ENCODE results near the gene FAM24B.
"Not testable (repeated sequence)": the region's sequence is repeated elsewhere in the genome, so short reads cannot be mapped to it uniquely, and the experiment has no call there.

Gene FAM24B

GRCh38 chr10:122879339-122880273, at the start of gene FAM24B:
FAM24B (minus strand) TSS chr10:122879581; CDS start chr10:122850515, 29,066 bp downstream.
- peak; percentile 89 for TF ChIP-seq POLR2A (IDR thresholded peaks at IDR 0.05; ENCODE audit: low read length)
- TF ChIP-seq GATA1 (IDR thresholded peaks at IDR 0.05; ENCODE audit: low read depth, low read length): no peak
- DNase-seq: peak; percentile 97 to 98

GRCh38 chr10:122915700-122916099, 36.3 kb upstream of the FAM24B start:
- TF ChIP-seq POLR2A (IDR thresholded peaks at IDR 0.05; ENCODE audit: low read length) (no peak), GATA1 (IDR thresholded peaks at IDR 0.05; ENCODE audit: low read depth, low read length) (no peak)
- no peak for DNase-seq

GRCh38 chr10:122911889-122912484, 32.6 kb upstream of the FAM24B start:
- peak; percentile 66 to 78 for DNase-seq
- no peak for TF ChIP-seq GATA1 (IDR thresholded peaks at IDR 0.05; ENCODE audit: low read depth, low read length)
- no peak for TF ChIP-seq POLR2A (IDR thresholded peaks at IDR 0.05; ENCODE audit: low read length)

- DNase-seq: no peak
- TF ChIP-seq POLR2A (IDR thresholded peaks at IDR 0.05; ENCODE audit: low read length) (no peak), GATA1 (IDR thresholded peaks at IDR 0.05; ENCODE audit: low read depth, low read length) (no peak)
These were observed 30.9 kb upstream of the FAM24B start, which contains the start of gene FAM24A for GRCh38 chr10:122910310-122910709. FAM24A (plus strand) TSS chr10:122910610; CDS start chr10:122911635, 1,025 bp downstream.

- not testable (repeated sequence) for DNase-seq
These were observed 24.5 kb upstream of the FAM24B start for GRCh38 chr10:122903861-122904260.

- no peak for TF ChIP-seq GATA1 (IDR thresholded peaks at IDR 0.05; ENCODE audit: low read depth, low read length)
- no peak for TF ChIP-seq POLR2A (IDR thresholded peaks at IDR 0.05; ENCODE audit: low read length)
- DNase-seq: peak; percentile 30 to 49
These were observed 15.0 kb upstream of the FAM24B start for GRCh38 chr10:122894261-122894944.

- TF ChIP-seq POLR2A (IDR thresholded peaks at IDR 0.05; ENCODE audit: low read length) (no peak), GATA1 (IDR thresholded peaks at IDR 0.05; ENCODE audit: low read depth, low read length) (no peak)
- DNase-seq: peak in 1 of 2 experiments; percentile 8
These were observed 4.8 kb upstream of the FAM24B start for GRCh38 chr10:122884166-122884565.

- DNase-seq: peak; percentile 34 to 36
These were observed 3.4 kb upstream of the FAM24B start for GRCh38 chr10:122882766-122883165.

GRCh38 chr10:122878799-122879338, 512 bp downstream of the FAM24B start:
- no peak for TF ChIP-seq POLR2A (IDR thresholded peaks at IDR 0.05; ENCODE audit: low read length)
- TF ChIP-seq GATA1 (IDR thresholded peaks at IDR 0.05; ENCODE audit: low read depth, low read length): no peak
- no peak for DNase-seq

More at GRCh38 chr10:122882766-122883165, 3.4 kb upstream of the FAM24B start:
- TF ChIP-seq POLR2A (IDR thresholded peaks at IDR 0.05; ENCODE audit: low read length): no peak
- no peak for TF ChIP-seq GATA1 (IDR thresholded peaks at IDR 0.05; ENCODE audit: low read depth, low read length)

GRCh38 chr10:122877264-122877663, 2.1 kb downstream of the FAM24B start:
- TF ChIP-seq POLR2A (IDR thresholded peaks at IDR 0.05; ENCODE audit: low read length) (no peak), GATA1 (IDR thresholded peaks at IDR 0.05; ENCODE audit: low read depth, low read length) (no peak)

GRCh38 chr10:122876467-122876855, 2.9 kb downstream of the FAM24B start:
- no peak for TF ChIP-seq POLR2A (IDR thresholded peaks at IDR 0.05; ENCODE audit: low read length)
- no peak for TF ChIP-seq GATA1 (IDR thresholded peaks at IDR 0.05; ENCODE audit: low read depth, low read length)
- DNase-seq: peak; percentile 9 to 14

More at GRCh38 chr10:122877264-122877663, 2.1 kb downstream of the FAM24B start:
- peak; percentile 73 to 91 for DNase-seq

- DNase-seq: peak; percentile 14 to 15
- TF ChIP-seq GATA1 (IDR thresholded peaks at IDR 0.05; ENCODE audit: low read depth, low read length) (no peak), POLR2A (IDR thresholded peaks at IDR 0.05; ENCODE audit: low read length) (no peak)
These were observed 3.4 kb downstream of the FAM24B start for GRCh38 chr10:122875843-122876466.

GRCh38 chr10:122871947-122872346, 7.4 kb downstream of the FAM24B start:
- DNase-seq: not testable (repeated sequence)

GRCh38 chr10:122868768-122869167, 10.6 kb downstream of the FAM24B start:
- not testable (repeated sequence) for DNase-seq

GRCh38 chr10:122866757-122867482, 12.5 kb downstream of the FAM24B start:
- not testable (repeated sequence) for DNase-seq

All from erythroblast (primary cell).